NCI-H187 treated with DMSO at 0.1 percent for 48 hours (cell line): Measurements from ENCODE around the gene CUEDC1.
"Not testable (repeated sequence)": the region's sequence is repeated elsewhere in the genome, so short reads cannot be mapped to it uniquely, and the experiment has no call there.

Experiments
- DNase-seq: peaks from one replicate; lab custom pipeline; 2025; lab: John Stamatoyannopoulos, UW

Gene CUEDC1

DNA sequence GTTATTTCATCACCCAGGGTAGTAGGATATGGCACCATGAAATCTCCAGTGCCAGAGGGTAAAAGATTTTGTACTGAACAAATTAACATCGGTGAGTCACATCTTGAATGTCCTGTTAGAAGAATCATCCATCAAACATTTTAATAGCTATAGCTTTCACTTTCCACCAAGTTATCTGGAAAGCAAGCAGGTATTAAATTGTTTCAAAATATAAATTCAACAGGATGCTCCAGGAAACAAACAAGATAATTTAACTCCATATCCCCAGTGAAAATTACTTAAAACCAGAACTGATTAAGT is 30.4 kb upstream of the CUEDC1 start:
- DNase-seq = no peak

GRCh38 chr17:57984936-57985674 is 29.9 kb upstream of the CUEDC1 start:
- no peak for DNase-seq

DNA sequence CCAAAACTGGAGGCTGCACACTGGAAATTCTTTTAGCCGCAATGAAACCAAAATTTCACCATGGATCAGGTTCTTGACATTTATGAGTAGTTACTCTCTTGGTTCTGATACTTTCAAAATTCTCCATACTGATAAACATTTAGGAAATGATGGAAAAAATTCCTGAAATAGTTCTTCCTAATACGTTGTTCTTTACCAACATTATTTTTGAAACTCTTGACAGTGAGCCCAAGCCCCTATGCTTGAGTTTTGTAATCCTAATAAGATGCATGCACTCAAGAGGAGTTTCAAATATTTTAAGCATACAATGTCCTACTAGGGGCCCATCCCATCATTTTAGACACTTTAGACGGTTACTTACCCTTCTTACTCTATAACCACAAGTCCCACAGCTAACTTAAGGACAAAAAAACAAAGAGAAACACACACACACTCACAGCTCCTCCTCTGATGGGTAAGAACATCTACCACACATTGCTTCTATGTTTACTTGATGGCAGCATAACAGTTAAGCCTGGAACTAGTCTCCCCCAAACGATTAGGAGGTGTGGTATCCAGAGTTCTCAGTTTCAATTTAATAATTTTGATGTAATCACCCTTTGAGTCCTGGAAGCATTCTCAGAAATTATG is 29.2 kb upstream of the CUEDC1 start:
- no peak for DNase-seq

DNA sequence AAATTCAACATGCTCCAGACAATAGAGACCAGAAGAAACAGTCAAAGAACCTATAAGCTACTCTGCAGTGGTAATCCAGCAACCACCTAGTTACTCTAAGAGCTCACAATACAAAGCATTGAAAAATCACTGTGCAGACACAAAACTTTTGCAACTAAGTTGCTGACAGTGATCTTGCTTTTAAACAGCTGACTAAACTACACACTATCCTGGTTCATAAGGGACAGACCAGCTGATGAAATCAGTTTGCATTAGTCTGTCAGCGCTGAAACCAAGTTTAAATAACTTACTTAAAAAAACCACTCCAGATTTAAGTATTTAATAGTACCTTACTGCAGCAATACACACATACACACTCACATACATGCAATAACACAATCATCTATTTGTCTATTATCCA is 28.2 kb upstream of the CUEDC1 start:
- DNase-seq = no peak

DNA sequence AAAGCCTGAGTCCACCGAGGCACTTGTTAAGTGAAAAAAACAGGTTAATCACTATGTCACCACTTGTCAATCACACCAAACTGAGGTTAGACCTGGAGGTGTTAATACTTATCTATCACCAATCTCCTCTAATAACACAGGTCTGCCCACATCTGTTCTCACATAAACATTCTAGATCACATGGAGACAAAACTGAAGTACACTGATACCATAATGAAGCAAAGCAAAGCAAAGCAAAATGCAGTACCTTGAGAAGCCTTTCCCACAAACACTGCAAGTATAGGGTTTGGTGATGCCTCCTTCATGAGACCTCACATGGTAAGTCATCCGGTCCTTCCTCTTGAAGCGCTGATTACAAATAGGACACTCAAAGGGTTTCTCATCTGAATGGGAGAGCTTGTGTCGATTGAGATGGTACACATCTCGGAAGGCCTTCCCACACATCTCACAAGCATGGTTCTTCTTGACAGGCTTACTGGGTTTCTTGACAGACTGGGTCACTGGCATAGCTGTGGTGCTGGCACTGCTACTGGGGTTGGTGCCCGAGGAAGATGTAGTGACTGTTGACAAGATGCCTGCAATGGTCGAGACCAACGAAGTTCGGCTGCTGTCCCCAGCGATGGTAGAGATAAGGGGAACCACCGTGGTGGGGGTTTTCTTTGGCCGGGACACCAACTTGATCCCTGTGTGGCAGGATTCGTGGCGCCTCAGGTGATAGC is 27.4 kb upstream of the CUEDC1 start:
- no peak for DNase-seq

DNA sequence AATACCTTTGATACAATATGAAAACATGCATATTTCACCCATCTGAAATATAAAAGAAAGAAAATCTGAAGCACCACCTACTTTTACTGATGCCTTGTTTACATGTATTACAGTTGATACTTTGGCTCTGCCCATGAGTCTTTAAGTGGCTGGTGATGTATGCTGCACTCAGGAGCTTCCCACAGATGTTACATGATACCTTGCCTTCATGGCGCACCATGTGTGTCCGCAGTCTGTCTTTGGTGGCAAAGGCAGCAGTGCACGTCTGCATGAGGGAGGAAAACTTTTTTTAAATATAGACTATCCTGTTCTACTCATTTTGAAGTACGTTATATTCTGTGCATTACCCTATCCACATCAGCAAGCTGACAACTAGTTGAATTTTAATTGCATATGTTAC is 25.3 kb upstream of the CUEDC1 start:
- no peak for DNase-seq

- no peak for DNase-seq
Measured at GRCh38 chr17:57979076-57979475, 23.9 kb upstream of the CUEDC1 start.

- DNase-seq = no peak
Measured at GRCh38 chr17:57976594-57976993, 21.4 kb upstream of the CUEDC1 start.

DNA sequence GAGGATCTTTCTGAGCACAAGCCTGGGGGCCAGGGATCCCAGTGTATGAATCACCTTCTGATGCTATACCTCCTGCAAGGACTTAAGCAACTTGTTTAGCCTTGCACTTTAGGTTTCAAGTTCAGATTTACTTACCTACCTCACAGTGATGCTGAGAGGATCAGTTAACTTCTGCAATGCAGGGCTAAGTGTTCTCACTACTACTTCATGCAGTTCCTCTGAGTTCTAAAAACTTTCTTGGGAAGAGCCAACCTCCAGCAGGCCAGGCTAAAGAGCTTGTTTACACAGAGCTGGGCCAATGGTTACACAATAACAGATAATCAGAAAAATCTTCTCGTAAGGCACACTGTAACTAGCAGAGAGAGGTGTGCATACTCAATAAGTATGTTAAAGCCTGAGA is 19.8 kb upstream of the CUEDC1 start:
- no peak for DNase-seq

DNA sequence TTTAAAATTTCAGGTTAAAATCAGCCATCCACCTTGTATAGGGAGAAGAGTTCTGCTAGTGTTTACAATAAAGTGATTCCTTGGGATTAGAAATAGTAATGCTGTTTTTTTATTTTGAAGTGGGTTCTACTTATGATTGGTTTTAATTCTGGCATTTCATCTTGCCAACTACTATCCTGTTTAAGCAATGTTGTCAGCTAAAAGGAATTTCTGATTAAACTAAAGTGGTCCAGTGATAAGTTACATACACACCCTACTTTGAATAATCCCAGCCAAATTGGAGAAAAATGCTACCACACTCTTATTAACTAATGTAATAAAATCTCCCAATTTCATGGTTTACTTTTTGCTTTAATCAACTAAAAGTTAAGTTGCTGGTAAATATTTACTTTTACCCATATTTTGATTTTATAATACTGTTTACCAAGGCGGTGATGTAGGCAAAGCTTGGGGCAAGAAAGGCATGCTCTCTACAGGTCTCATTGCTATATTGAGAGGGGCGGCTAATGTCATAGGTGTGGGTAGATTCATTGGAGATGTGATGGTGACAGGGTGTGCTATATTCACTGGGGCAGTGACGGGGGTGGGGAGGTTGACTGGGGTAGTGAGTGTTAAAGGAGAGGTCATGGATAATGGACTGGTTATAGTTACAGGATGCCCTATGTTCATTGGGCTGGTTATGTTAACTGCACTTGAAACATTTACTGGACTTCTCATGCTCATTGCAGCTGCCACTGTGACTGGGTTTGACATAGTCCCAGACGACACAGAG is 19.0 kb upstream of the CUEDC1 start:
- not testable (repeated sequence) for DNase-seq

- no peak for DNase-seq
Measured at GRCh38 chr17:57972151-57972550, 16.9 kb upstream of the CUEDC1 start.

GRCh38 chr17:57971572-57971971 is 16.4 kb upstream of the CUEDC1 start:
- DNase-seq = no peak

DNA sequence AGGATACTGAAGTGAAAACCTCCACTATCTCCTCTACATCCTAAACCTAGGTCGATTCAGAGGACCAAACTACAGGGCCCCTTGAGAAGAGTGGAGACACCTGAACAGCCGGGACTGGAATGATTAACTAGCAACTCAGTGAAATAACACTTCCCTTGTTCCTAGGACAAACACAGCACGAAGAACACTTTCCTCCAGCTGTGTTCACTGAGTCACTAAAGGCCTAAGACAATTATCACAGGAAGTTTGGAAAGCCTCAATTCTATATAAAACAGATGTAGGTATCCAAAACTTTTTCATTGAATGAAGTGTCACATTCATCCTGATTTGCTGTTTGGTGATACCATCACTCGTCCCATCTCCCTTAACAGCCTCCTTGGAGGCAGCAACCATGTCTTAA is 15.5 kb upstream of the CUEDC1 start:
- no peak for DNase-seq

- no peak for DNase-seq
Measured at GRCh38 chr17:57968456-57968855, 13.2 kb upstream of the CUEDC1 start.

DNA sequence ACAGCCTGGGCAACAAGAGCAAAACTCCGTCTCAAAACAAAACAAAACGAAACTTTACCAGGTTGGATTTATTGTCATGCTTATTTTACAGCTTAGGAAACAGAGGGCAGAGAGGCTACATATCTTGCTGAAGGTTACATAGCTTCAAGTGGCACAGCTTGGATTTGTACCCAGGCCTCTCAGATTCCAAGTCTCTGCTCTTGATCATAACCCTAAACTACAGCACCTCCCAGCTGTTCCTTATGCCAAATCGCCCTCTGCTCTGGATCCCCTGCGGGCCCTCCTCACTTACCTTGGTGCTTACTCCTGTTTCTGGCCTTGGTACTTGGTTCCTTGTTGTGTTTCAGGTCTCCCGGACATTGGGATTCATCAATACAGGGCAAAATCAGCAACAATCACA is 11.7 kb upstream of the CUEDC1 start:
- DNase-seq = no peak

GRCh38 chr17:57966246-57966645 is 11.0 kb upstream of the CUEDC1 start:
- DNase-seq = no peak

- DNase-seq = no peak
Measured at GRCh38 chr17:57965521-57966160, 10.4 kb upstream of the CUEDC1 start.

- DNase-seq = no peak
Measured at GRCh38 chr17:57963149-57963511, 7.9 kb upstream of the CUEDC1 start.

- no peak for DNase-seq
Measured at GRCh38 chr17:57962279-57963148, 7.3 kb upstream of the CUEDC1 start.

DNA sequence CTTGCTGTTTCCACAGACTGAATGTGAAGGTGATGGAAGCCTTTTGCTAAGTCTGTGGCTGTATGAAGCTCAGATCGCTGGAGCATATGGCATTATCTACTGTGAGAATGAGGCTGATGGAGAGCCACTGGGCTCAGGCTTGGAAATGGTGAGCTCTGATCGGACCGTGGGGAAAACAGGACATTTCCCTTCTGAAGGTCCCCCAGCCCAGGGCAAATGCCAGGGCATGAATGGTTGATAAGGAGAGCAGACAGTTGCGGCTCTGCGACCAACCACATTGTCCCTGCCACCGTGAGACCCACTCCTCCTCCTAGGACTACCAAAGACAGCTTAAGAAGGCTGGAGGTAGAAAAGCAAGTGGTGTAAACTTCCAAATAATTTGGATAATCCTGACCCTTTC is 4.7 kb upstream of the CUEDC1 start:
- no peak for DNase-seq

DNA sequence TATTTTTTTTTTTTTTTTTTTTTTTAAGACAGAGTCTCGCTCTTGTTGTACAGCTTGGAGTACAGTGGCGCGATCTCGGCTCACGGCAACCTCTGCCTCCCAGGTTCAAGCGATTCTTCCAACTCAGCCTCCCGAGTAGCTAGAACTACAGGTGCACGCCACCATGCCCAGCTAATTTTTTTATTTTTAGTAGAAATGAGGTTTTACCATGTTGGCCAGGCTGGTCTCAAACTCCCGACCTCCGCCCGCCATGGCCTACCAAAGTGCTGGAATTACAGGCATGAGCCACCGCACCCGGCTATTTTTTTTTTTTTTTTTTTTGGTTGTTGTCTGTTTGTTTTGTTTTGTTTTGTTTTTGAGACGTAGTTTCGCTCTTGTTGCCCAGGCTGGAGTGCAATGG is 3.2 kb upstream of the CUEDC1 start:
- not testable (repeated sequence) for DNase-seq
